ENCODE results near the gene DDN. TPM values are rescaled to one million over a fixed set of nuclear protein-coding genes. Genes with fewer than 3 reads are reported as not detected.
A peak's percentile ranks its signal among the peaks of the same experiment; 100 is the strongest.

Gene DDN
- total and polyA plus RNA-seq, 9 of the 15 experiments (the other 6 are each of a cell fraction or from before 2014, with no cell fraction given) = 0.03 to 3.6 (median 1.6) TPM

- TF ChIP-seq POLR2G (IDR thresholded peaks at IDR 0.05; ENCODE audit: low read depth, low read length) = peak; percentile 77
- TF ChIP-seq, protein P1, sequence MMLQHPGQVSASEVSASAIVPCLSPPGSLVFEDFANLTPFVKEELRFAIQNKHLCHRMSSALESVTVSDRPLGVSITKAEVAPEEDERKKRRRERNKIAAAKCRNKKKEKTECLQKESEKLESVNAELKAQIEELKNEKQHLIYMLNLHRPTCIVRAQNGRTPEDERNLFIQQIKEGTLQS (IDR thresholded peaks at IDR 0.05) = no peak
- TF ChIP-seq, protein P1 (CRISPR knock-in tag; conservative IDR thresholded peaks at IDR 0.05) = 0 out of 2 replicates have a peak, but pooled peaks have one; percentile 45
- no peak for TF ChIP-seq PTRF (tag; IDR thresholded peaks at IDR 0.05)
- no peak for TF ChIP-seq ATF1 (CRISPR knock-in tag; IDR thresholded peaks at IDR 0.05)
- 0 out of 2 replicates have a peak, but pooled peaks have one; percentile 29 for TF ChIP-seq ATF1 (tag; IDR thresholded peaks at IDR 0.05)
- TF ChIP-seq ZNF124 (CRISPR knock-in tag; IDR thresholded peaks at IDR 0.05) = no peak
- no peak for TF ChIP-seq AFF4 (CRISPR knock-in tag; IDR thresholded peaks at IDR 0.05)
- no peak for TF ChIP-seq NFATC3 (IDR thresholded peaks at IDR 0.05)
- no peak for TF ChIP-seq ARID1B (IDR thresholded peaks at IDR 0.05)
- 0 out of 2 replicates have a peak, but pooled peaks have one; percentile 27 for TF ChIP-seq GTF2E2 (tag; IDR thresholded peaks at IDR 0.05)
- TF ChIP-seq SNIP1 (IDR thresholded peaks at IDR 0.05; ENCODE audit: low read depth) = no peak
- peak; percentile 75 for TF ChIP-seq REST (IDR thresholded peaks at IDR 0.05; ENCODE audit: borderline replicate concordance)
- no peak for TF ChIP-seq REST (CRISPR knock-in tag; IDR thresholded peaks at IDR 0.05; ENCODE audit: low read depth)
- peak; percentile 51 for TF ChIP-seq RB1 (IDR thresholded peaks at IDR 0.05; ENCODE audit: low read depth)
Measured at GRCh38 chr12:48996794-48997718, 2.1 kb downstream of the DDN start (continued).

Measured in K562 (cell line).